ENCODE results near the gene UMPS.

UMPS gene

GRCh38 chr3:124730129-124730940 is at the start of gene UMPS:
UMPS (plus strand) TSS chr3:124730452; CDS start chr3:124730472, 20 bp downstream.
- in situ Hi-C loops (cut with MboI; ENCODE audit: low sequenced_read_pairs) = no loop called here

- in situ Hi-C loops (cut with MboI; ENCODE audit: low sequenced_read_pairs) = loop anchor here (10.0 kb wide), 1 partner anchor 116 kb away; no protein-coding TSS in a partner anchor
Measured at GRCh38 chr3:124680521-124680920, 49.7 kb upstream of the UMPS start.

DNA sequence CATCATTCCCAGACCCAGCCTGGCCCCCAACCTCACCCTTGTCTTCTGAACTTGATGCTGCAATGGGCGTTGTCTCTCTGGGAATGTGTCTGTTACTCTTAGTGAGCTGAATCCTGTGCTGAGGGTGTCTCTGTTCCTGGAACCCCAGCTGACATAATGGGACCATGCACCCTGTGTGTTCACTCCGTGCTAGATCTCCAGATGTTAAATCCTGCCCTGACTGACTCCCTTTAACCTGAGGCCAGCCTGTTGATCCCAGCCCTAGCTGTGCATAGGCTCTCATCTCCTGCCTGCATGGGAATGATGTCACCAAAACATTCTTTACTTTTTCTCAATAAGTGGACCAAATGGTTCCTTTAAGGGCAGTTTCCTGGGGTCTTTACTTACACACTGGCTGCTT is 48.0 kb upstream of the UMPS start:
- in situ Hi-C loops (cut with MboI; ENCODE audit: low sequenced_read_pairs) = loop anchor here (10.0 kb wide), 1 partner anchor 117 kb away; no protein-coding TSS in a partner anchor

GRCh38 chr3:124684459-124684858 is 45.8 kb upstream of the UMPS start:
- in situ Hi-C loops (cut with MboI; ENCODE audit: low sequenced_read_pairs) = loop anchor here (10.0 kb wide), 1 partner anchor 120 kb away; no protein-coding TSS in a partner anchor

DNA sequence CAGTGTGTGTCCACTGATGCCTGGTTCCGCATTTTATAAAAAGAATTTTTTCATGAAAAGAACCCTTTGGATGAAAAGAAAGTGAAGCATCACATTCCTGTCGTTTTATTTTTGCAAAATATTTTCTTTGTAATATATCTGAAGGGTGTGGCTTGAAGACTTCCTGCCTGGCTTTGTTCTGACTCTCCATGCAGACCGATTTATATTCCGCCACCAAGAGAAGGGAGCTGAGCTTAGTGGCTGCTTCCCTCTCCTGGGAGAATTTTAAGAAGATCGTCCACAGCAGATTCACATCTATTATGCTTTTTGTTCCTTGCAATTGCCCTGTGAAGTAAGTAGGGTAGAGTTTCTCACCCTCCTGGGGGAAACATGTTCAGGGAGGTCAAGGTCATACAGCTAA is 45.2 kb upstream of the UMPS start:
- in situ Hi-C loops (cut with MboI; ENCODE audit: low sequenced_read_pairs) = loop anchor here (10.0 kb wide), 1 partner anchor 120 kb away; no protein-coding TSS in a partner anchor

GRCh38 chr3:124685481-124685880 is 44.8 kb upstream of the UMPS start:
- in situ Hi-C loops (cut with MboI; ENCODE audit: low sequenced_read_pairs) = loop anchor here (10.0 kb wide), 1 partner anchor 121 kb away; no protein-coding TSS in a partner anchor

DNA sequence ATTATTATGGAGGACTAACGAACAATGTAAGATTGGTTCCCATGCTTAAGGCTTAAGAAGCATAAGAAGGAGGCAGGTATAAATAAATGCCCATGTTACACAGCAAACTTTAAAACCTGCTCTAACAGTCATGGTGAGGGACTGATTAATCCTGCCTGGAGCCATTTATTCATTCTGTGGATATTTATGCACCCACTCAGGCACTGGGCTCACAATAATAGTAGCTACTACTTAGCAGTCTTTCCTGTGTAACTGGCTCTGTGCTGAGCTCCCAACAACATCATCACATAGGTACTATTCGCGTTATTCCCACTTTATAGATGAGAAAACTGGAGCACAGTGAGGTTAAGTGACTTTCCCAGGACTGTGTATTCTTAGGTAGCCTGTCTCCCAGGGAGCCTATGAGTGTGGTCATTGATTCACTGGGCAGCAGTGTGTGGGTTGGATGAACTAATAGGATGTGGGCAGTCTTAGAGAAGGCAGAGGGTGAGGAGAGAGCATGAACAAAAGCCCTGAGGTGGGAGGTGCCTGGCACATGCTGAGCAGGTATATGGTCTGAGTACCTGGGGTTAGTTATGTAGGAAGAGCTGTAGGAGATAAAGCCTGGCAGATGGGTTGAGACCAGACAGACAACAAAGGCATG is 44.1 kb upstream of the UMPS start:
- in situ Hi-C loops (cut with MboI; ENCODE audit: low sequenced_read_pairs) = loop anchor here (10.0 kb wide), 1 partner anchor 121 kb away; no protein-coding TSS in a partner anchor

- in situ Hi-C loops (cut with MboI; ENCODE audit: low sequenced_read_pairs) = loop anchor here (10.0 kb wide), 1 partner anchor 124 kb away; no protein-coding TSS in a partner anchor
Measured at GRCh38 chr3:124688581-124689454, 41.4 kb upstream of the UMPS start.

GRCh38 chr3:124691599-124691998 is 38.7 kb upstream of the UMPS start:
- in situ Hi-C loops (cut with MboI; ENCODE audit: low sequenced_read_pairs) = no loop called here

DNA sequence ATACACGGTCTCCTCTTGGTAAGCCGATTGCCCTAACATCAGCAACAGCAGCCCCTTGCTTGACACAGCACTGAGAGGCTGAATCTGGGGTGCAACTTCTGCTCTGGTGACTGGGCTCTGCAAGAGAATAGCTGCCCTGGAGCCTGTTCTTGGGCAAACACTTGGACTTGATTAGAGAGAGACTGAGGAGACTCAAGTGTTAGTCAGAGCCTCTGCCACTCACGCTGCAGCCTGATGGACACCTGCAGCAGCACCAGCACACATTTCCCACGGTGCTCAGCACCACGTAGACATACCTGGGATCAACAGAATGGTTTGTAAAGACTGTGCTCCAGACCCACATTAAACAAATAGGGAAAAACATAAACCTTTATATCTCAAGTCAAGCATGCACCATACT is 35.8 kb upstream of the UMPS start:
- in situ Hi-C loops (cut with MboI; ENCODE audit: low sequenced_read_pairs) = no loop called here

DNA sequence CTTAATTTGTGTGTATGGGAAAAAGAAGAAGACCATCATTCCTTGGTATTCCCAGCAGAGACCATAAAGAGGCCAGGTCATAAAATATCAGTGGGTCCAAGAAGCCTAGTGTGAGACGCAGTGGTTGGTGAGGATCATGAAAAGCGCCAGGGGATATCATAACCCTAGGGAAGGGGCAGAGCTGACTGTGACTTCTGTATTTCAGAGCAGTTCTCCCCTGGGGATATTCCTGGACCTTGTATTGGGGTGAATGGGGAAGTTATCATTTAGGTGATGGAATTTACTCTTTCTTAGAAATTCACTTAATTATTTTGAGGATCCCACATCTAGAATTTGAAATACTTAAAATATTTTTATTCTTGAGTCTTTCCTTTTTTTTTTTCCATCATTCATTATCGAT is 34.9 kb upstream of the UMPS start:
- in situ Hi-C loops (cut with MboI; ENCODE audit: low sequenced_read_pairs) = no loop called here

- in situ Hi-C loops (cut with MboI; ENCODE audit: low sequenced_read_pairs) = no loop called here
Measured at GRCh38 chr3:124696006-124696405, 34.2 kb upstream of the UMPS start.

DNA sequence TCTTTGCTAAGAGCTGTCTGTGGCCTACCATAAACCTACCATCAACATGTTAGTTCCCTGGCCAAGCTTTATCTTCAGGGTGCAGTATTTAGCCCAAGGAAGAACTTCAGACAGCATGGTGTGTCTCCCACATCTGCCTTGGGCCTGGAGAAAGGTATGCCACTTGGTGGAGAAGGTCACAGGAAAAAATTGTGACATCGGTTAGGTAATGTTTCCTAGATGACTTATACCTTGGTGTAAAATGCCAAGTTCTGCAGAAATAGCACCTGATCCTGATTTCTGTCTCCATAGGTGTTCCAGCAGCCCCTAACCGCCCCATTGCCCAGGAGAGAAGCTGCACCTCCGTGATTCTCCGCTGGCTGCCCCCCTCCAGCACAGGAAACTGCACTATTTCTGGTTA is 33.0 kb upstream of the UMPS start:
- in situ Hi-C loops (cut with MboI; ENCODE audit: low sequenced_read_pairs) = no loop called here

DNA sequence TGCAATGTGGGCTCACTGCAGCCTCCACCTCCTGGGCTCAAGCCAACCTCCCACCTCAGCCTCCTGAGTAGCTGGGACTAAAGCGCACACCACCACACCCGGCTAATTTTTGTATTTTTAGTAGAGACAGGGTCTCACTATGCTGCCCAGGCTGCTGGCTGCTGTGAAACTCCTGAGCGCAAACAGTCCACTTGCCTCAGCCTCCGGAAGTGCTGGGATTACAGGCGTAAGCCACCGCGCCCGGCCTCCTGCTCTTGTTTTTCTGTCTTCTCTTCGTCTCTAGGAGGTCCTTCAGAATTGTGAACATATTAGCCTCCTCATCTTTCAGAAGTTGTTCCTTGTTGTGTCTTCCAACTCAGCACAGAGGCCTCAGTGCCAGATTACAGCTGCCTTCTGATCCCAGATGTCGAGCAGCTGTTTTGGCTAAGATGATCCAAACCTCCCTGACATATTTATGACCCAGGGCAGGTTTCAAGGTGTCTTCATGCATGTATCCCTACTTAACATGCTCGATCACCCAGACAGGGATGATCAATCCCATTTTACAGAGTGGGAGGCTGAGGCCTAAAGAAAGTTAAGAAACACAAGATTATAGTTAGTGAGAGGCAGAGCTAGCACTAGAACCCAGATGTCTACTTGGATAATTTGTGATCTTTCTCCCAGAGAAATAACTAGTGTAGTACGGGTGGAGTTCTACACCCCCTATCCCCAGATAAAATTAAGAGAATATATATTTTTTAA is 32.1 kb upstream of the UMPS start:
- in situ Hi-C loops (cut with MboI; ENCODE audit: low sequenced_read_pairs) = no loop called here

GRCh38 chr3:124699051-124699450 is 31.2 kb upstream of the UMPS start:
- in situ Hi-C loops (cut with MboI; ENCODE audit: low sequenced_read_pairs) = no loop called here

GRCh38 chr3:124699686-124700396 is 30.4 kb upstream of the UMPS start:
- in situ Hi-C loops (cut with MboI; ENCODE audit: low sequenced_read_pairs) = no loop called here

GRCh38 chr3:124700880-124701684 is 29.2 kb upstream of the UMPS start:
- in situ Hi-C loops (cut with MboI; ENCODE audit: low sequenced_read_pairs) = no loop called here

DNA sequence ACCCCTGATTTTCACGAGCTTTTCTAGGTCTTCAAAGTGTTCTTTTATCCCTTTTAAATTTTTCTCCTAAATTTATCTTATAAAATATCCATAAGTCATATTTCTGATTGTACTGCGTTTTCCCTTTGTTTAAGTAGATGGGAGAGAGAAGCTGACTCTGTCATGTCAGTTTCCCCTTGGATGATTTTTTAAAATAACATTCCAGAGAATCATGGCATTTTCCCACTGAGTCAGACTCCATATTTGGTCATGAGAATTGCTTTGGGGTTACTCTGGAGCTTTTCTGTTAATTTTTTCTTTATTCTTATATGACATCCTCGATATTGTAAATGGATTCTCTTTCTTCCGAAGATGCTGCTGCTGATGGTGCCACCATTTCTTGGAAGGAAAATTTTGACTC is 28.6 kb upstream of the UMPS start:
- in situ Hi-C loops (cut with MboI; ENCODE audit: low sequenced_read_pairs) = no loop called here

DNA sequence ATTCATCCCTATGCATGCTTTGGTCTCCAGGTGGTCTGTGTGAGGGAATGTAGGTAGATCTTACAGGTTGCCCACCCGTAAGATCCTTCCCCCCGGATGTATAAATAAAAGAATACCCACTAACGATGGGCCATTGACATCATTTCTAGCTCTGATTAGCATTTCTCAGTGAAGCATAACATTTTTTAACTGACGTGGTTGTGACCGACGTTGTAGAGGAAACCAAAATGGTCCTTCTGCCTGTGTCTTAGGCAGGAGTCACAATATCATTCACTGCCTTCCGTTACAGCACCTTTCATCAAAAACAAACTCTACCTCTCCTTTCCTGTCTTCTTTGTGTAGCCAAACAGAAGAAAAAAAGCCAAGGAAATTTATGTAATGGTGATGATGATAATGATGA is 27.3 kb upstream of the UMPS start:
- in situ Hi-C loops (cut with MboI; ENCODE audit: low sequenced_read_pairs) = no loop called here

All from HL-60/S4 (cell line).